Suprapubic skin (tissue), 4 donors: ENCODE results near the gene EEFSEC. TPM values are rescaled to one million over a fixed set of nuclear protein-coding genes. Genes with fewer than 3 reads are reported as not detected.

ENCODE experiments used
- DNase-seq, 2 donors: peaks; one replicate each; pipeline ENCODE4 v3.0.0-alpha.2; 2019; ENCODE audit warnings: low spot score in 2 of 2
- H3K27ac ChIP-seq: fragments of 200-600 bp; sonication (generic); one replicate; pipeline ENCODE4 v1.5.1; 2019
- H3K27me3 ChIP-seq: fragments of 200-600 bp; sonication (generic); one replicate; pipeline ENCODE4 v1.5.1; 2019
- H3K36me3 ChIP-seq: fragments of 200-600 bp; sonication (generic); one replicate; pipeline ENCODE4 v1.5.1; 2019
- H3K4me1 ChIP-seq: fragments of 200-600 bp; sonication (generic); one replicate; pipeline ENCODE4 v1.5.1; 2019
- H3K4me3 ChIP-seq: fragments of 200-600 bp; sonication (generic); one replicate; pipeline ENCODE4 v1.5.1; 2019; ENCODE audit warnings: mild to moderate bottlenecking
- H3K9me3 ChIP-seq: fragments of 200-600 bp; sonication (generic); one replicate; pipeline ENCODE4 v1.5.1; 2019
- EP300 ChIP-seq: sonication (generic); formaldehyde crosslinking; IDR thresholded peaks from one replicate; pipeline ENCODE4 v1.6.1; 2017; ENCODE audit warnings: antibody characterized with exemption
- POLR2A ChIP-seq, 2 donors: fragments of 450-650 bp; IDR thresholded peaks; one replicate each; pipeline ENCODE4 v1.6.1; 2017; ENCODE audit warnings: antibody characterized with exemption in 2 of 2, mild to moderate bottlenecking in 2 of 2, moderate library complexity in 2 of 2
- POLR2AphosphoS5 ChIP-seq, 3 donors: sonication (generic); formaldehyde crosslinking; IDR thresholded peaks; one replicate each; pipeline ENCODE4 v1.6.1; 2017; ENCODE audit warnings: antibody characterized with exemption in 3 of 3
- WGBS: methylation state at CpG from one replicate; pipeline ENCODE4 v1.1.5; 2018; 5-methylcytosine and 5-hydroxymethylcytosine counted together
- total RNA-seq, 4 donors: library from RNA; depleted of rRNA; stranded (reverse); fragments of >200 nt; gene quantifications; one replicate each; pipeline ENCODE4 v1.1.0, GENCODE V29; 2016
- TF ChIP-seq, protein P1 (sequence below), 2 donors: fragments of 200-600 bp in 1 of 2; fragments of 450-650 bp in 1 of 2; sonication (generic) in 1 of 2; IDR thresholded peaks; one replicate each; pipeline ENCODE4 v1.5.1; 2016 to 2019; ENCODE audit warnings: antibody characterized with exemption in 2 of 2, mild to moderate bottlenecking in 1 of 2, moderate library complexity in 1 of 2

The EEFSEC gene
- total RNA-seq, 4 donors from 2014 or later, result 14.3 to 19.4 (median 16.7) TPM

DNA sequence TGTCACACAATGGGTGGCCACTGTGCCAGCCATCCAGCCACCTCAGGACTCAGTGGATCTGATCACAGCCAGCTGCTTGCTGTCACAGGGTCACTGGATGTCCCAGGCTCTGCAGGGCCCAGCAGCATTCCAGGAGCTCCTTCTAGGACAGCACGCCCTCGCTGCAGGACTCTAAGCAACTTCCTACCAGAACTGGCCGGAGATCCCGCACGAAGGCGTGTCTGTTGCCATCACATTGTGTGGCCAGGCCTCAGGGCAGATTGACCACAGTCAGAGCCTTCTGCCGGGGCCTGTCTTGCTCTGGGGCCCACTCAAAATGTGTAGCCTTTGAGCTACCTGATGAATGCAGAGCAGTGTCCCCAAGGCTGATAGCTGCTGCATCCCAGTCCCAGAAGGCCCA lies 288.8 kb downstream of the EEFSEC start:
- H3K36me3 ChIP-seq, result no peaks in the 10 kb centered on the region
- H3K9me3 ChIP-seq, result no peaks in the 10 kb centered on the region
- TF ChIP-seq, protein P1, sequence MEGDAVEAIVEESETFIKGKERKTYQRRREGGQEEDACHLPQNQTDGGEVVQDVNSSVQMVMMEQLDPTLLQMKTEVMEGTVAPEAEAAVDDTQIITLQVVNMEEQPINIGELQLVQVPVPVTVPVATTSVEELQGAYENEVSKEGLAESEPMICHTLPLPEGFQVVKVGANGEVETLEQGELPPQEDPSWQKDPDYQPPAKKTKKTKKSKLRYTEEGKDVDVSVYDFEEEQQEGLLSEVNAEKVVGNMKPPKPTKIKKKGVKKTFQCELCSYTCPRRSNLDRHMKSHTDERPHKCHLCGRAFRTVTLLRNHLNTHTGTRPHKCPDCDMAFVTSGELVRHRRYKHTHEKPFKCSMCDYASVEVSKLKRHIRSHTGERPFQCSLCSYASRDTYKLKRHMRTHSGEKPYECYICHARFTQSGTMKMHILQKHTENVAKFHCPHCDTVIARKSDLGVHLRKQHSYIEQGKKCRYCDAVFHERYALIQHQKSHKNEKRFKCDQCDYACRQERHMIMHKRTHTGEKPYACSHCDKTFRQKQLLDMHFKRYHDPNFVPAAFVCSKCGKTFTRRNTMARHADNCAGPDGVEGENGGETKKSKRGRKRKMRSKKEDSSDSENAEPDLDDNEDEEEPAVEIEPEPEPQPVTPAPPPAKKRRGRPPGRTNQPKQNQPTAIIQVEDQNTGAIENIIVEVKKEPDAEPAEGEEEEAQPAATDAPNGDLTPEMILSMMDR (IDR thresholded peaks at IDR 0.05), result no peak
- TF ChIP-seq POLR2A (IDR thresholded peaks at IDR 0.05) (no peak), POLR2AphosphoS5 (IDR thresholded peaks at IDR 0.05) (no peak), EP300 (no peak)
- H3K27ac ChIP-seq, result no peak overlapping the region
- peaks cover 11% of the 10 kb centered on the region for H3K27me3 ChIP-seq
- 80% methylated on average over 7 of the region's 7 CpGs for WGBS
- no peak for DNase-seq
- H3K4me3 ChIP-seq, result no peak overlapping the region
- H3K4me1 ChIP-seq, result no peaks in the 10 kb centered on the region

DNA sequence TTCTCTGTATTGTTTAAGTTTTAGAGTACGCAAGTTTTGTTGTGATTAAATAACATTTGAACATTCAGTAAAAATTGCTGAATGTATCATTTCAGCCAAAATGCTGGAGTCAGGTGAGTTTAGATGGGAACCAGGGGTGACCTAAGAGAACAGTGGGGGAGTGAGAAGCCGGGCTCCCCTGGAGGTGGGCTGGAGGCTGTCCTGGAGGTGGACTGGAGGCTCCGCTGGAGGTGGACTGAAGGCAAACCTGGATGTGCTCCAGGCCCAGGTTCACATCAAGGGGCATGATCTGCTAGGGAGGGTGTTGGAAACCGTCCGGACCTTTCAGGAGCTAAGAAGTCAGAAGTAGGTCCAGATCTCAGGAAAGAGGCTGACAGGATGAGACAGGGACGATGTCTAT lies 289.7 kb downstream of the EEFSEC start:
- 84% methylated on average over 6 of the region's 6 CpGs for WGBS
- TF ChIP-seq POLR2AphosphoS5 (IDR thresholded peaks at IDR 0.05) (no peak), EP300 (no peak)
- TF ChIP-seq, protein P1 (IDR thresholded peaks at IDR 0.05), result no peak
- Histone ChIP-seq H3K27me3 (peaks cover 11% of the 10 kb centered on the region), H3K9me3 (no peaks in the 10 kb centered on the region), H3K4me3 (no peak overlapping the region), H3K27ac (no peak overlapping the region), H3K4me1 (no peaks in the 10 kb centered on the region), H3K36me3 (no peaks in the 10 kb centered on the region)
- no peak for DNase-seq

DNA sequence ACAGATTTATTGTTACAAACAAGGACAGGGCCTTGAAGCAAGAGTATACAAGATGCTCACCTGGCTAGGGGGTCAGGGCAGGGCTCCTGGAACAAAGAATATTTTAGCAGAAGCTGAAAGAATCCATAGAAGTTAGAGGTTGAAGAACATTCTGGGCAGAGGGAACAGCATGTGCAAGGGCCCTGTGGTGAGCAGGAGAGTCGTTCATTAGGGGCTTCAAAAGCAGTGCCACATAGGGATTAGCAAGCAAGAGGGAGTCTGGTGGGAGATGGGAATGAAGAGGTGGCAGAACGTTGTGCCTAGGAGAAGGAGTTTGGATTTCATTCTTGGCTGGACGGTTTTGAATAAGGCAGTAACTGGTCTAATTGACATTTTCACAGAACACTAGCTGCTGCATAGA lies 290.5 kb downstream of the EEFSEC start:
- WGBS, result 68% methylated on average over 3 of the region's 3 CpGs
- TF ChIP-seq, protein P1 (IDR thresholded peaks at IDR 0.05), result no peak
- no peak for TF ChIP-seq EP300
- TF ChIP-seq POLR2AphosphoS5 (IDR thresholded peaks at IDR 0.05), result no peak
- no peak for TF ChIP-seq POLR2A (IDR thresholded peaks at IDR 0.05)
- H3K4me1 ChIP-seq, result no peaks in the 10 kb centered on the region
- no peak overlapping the region for H3K27ac ChIP-seq
- peaks cover 10% of the 10 kb centered on the region for H3K27me3 ChIP-seq
- no peaks in the 10 kb centered on the region for H3K9me3 ChIP-seq
- no peaks in the 10 kb centered on the region for H3K36me3 ChIP-seq
- no peak for DNase-seq
- H3K4me3 ChIP-seq, result no peak overlapping the region

DNA sequence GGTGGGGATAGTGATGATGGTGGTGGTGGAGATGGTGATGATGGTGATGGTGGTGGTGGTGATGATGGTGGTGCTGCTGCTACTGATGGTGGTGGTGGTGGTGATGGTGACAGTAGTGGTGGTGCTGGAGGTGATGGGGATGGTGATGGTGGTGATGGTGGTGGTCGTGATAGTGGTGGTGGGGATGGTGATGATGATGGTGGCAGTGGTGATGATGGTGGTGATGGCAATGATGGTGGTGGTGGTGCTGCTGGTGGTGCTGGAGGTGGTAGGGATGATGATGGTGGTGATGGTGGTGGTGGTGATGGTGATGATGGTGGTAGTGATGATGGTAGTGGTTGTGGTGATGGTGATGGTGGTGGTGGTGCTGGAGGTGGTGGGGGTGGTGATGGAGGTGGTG lies 292.1 kb downstream of the EEFSEC start:
- TF ChIP-seq POLR2A (IDR thresholded peaks at IDR 0.05) (no peak), POLR2AphosphoS5 (IDR thresholded peaks at IDR 0.05) (no peak), EP300 (no peak)
- TF ChIP-seq, protein P1 (IDR thresholded peaks at IDR 0.05), result no peak
- WGBS, result 93% methylated on average over 1 of the region's 1 CpG
- Histone ChIP-seq H3K36me3 (no peaks in the 10 kb centered on the region), H3K27me3 (peaks cover 8% of the 10 kb centered on the region), H3K4me3 (no peak overlapping the region), H3K9me3 (no peaks in the 10 kb centered on the region), H3K27ac (no peak overlapping the region), H3K4me1 (no peaks in the 10 kb centered on the region)
- DNase-seq, result no peak

DNA sequence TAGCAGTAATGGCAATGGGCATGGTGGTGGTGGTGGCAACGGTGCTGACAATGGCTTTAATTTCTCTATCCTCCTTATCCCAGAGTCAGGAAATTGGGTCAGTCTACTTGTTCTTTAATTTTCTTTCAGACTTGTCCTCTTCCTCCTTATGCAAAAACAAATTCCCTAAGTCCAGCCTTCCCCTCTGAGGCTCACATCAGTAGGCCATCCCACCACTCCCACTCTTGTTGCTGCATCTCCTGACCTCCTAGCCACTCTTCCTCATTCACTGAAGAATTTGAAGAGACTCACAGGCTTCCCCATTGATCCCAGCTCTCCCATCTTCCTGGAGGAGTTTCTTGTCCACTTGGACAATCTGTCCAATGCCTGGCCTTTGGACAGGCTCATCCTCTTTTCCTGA lies 293.5 kb downstream of the EEFSEC start:
- 90% methylated on average over 1 of the region's 1 CpG for WGBS
- H3K27ac ChIP-seq, result no peak overlapping the region
- no peaks in the 10 kb centered on the region for H3K9me3 ChIP-seq
- no peak overlapping the region for H3K4me3 ChIP-seq
- peaks cover 8% of the 10 kb centered on the region for H3K27me3 ChIP-seq
- no peaks in the 10 kb centered on the region for H3K36me3 ChIP-seq
- DNase-seq, result no peak
- H3K4me1 ChIP-seq, result no peaks in the 10 kb centered on the region
- TF ChIP-seq POLR2AphosphoS5 (IDR thresholded peaks at IDR 0.05) (no peak), EP300 (no peak), POLR2A (IDR thresholded peaks at IDR 0.05) (no peak)
- TF ChIP-seq, protein P1 (IDR thresholded peaks at IDR 0.05), result no peak
